HG03521 (cell line): ENCODE data around the gene TCERG1L.
"Not testable (repeated sequence)": the region's sequence is repeated elsewhere in the genome, so short reads cannot be mapped to it uniquely, and the experiment has no call there.

Experiments used
- ATAC-seq: cut with Tn5 transposase; IDR thresholded peaks from one replicate; pipeline ENCODE4 v1.9.1; 2021; ENCODE audit warnings: mild to moderate bottlenecking, moderate library complexity; ENCODE audit not compliant: unreplicated experiment

Gene TCERG1L

GRCh38 chr10:131250454-131251145 is 60.9 kb downstream of the TCERG1L start:
- ATAC-seq = no peak

DNA sequence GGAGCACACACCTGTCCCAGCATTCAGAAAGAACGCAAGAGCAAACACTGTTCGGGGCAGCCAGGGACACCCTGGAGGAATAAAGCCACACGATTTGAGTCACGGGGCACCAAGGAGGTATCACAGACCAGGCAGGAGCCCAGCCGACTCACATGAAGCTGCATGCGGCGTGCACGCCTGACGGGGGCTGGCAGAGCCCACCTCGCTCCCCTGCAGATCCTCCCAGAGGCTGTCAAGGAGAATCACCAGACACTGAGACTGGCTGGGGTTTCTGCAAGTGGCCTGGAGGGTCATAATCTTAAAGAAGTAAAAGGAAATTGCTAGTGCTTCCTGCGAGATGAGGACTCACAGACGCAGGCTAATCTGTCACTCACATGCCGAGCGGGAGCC is 61.6 kb downstream of the TCERG1L start:
- no peak for ATAC-seq

DNA sequence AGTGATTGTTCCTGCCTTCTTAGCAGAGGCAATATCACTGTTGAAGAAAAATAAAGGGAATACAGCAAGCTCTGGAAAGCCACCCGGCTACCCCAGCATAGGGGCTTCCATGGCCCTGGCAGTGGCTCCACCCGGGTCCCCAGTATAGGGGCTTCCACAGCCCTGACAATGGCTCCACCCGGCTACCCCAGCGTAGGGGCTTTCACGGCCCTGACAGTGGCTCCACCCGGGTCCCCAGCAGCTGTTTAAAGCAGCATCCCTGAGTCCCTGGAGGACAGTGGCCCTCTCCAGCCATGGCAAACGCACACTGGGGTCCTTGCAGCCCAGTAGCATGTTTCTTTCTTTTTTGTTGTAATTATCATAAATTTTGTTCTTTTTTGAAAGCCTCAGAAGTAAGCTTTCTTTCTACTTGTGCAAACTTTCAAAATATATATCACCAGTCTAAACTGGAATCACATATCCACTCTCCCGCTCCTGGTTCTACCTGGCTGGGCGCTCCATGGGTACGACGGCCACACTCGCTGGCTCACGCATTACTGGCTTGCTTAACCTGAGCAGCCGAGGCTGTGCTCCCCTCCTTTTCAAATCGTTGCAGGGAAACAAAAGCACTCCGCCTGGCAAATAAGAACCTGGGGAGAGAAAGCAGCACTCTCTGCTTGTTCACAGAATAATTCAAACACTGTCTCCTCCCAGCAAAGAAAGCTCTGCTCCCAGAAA is 62.1 kb downstream of the TCERG1L start:
- ATAC-seq = no peak

DNA sequence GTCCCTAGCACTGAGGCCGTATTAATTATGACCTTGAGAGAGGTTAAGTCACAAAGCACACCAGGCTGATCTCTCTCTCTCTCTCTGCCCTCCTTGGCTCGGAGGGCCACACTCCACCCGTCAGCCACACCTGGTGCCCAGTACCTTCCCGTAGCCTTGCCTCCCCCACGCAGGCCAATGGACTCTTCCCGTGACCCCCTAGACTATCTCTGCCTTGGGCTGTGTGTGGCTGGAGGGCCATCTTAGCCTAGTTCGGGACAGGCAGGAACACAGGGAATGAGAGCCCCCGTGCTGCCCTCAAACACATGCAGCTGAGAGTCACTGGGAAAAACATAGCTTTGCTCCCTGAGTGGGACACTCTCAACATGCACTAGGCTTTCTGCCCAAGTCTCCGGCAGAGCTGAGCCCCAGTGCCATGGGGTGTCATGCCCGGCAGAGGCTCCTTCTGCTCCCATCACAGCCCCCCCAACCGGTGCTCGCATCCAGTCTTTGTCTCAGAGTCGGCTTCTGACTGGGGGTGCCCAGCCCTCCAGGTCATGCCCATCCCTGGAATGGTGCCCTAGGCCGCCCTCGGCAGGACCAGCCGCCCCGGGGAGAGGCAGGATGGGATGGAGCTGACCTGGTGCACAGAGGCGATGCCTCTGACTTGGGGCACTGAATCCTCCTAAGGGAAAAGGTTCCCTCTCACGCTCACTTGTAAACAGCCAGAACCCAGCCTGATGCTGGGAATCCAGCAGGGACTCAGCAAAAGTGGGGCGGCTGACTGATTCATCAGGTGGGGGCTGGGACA is 63.0 kb downstream of the TCERG1L start:
- ATAC-seq = no peak

- no peak for ATAC-seq
These were observed 63.6 kb downstream of the TCERG1L start for GRCh38 chr10:131247873-131248272.

DNA sequence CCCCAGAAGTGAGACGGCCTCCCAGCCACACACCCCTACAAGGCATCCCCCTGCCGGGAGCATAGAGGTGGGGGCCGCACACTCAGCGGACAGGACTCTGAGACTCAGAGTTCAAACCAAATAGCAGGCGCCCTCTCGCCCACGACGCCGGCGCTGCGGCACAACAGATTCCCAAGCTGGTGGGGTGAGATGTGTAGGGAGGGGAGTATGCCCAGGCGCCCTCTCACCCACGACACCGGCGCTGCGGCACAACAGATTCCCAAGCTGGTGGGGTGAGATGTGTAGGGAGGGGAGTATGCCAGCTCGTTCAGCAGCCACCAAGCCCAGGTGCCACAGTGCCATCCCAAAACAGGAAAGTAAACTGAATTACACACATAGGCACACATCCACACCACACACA is 64.7 kb downstream of the TCERG1L start:
- no peak for ATAC-seq

- ATAC-seq = no peak
These were observed 65.4 kb downstream of the TCERG1L start for GRCh38 chr10:131246089-131246488.

DNA sequence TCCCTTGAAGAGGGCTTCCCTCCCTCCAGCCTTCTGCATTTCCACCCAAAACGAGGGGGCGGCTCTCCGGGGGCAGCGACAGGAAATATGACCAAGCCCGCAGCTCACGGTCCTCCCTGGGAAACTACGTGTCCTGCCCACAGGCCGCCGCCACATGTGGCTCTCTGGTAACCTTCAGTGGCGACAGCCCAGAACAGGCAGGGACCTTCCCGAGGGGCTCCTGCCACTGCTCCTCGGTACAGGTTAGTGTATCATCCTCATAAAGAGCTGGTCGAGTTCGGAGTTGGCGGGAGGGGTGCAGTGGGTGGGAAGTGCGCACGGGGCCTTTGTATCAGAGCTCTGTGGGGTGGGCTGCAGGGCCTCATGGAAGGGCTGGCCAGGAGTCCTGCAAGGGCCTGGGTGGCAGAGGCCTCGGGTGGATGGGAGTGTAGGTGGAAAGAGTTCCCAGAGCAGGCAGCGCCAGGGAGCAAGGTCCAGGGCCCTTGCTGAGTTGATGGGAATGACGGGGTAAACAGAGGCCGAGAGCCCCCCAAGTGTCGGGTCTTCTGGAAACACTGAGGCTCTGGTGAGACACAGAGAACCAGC is 66.0 kb downstream of the TCERG1L start:
- ATAC-seq = no peak

DNA sequence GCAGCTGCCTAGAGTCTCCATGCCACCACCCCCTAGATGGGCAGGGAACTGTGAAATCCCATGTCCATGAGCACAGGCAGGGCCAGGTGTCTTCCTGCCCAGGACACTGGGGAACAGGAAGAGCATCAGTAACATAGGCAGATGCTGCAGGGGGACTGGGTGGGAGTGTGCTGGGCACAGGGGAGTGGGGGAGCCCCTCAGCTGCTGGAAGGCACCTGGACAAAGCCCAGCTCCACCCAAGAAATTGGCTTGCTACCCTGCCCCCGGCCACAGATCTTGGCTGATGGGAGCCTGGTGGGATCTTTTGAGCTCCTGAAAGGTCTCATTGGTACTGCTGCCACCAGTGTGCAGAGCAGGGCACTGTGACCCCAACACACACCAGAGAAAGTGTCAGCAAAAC is 66.7 kb downstream of the TCERG1L start:
- ATAC-seq = no peak

DNA sequence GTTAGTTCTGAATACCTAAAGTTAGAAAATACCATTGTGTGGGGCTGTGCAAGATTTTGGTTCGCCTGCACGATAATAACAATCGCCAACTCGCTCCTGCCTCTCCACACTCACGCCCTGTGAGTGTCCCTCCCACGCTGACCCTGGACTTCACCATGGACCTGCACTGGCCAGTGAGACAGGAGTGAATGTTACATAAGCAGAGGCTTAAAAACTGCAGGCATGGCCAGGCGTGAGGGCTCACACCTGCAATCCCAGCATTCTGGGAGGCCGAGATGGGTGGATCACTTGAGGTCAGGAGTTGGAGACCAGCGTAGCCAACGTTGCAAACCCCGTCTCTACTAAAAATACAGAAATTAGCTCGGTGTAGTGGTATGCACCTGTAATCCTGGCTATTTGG is 68.4 kb downstream of the TCERG1L start:
- ATAC-seq = no peak

DNA sequence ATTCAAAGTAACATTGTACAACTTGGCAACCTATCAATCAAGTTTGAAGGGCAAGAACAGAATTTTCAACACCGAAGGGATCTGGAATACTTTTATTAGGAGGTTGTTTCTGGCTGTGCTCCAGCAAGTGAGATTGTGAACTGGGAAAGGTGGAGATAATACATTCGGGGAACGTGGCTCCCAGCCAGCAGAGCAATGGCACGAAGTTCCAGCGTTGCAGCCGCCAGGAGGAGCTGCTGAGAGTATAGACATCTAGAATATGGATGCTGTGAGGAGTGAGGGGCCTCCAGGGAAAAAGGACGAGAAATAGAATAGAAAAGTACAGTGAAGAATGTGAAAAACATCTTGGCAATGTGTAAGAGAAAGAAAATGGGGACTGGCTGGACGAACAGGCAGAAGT is 69.5 kb downstream of the TCERG1L start:
- no peak for ATAC-seq

- no peak for ATAC-seq
These were observed 70.8 kb downstream of the TCERG1L start for GRCh38 chr10:131240691-131241090.

DNA sequence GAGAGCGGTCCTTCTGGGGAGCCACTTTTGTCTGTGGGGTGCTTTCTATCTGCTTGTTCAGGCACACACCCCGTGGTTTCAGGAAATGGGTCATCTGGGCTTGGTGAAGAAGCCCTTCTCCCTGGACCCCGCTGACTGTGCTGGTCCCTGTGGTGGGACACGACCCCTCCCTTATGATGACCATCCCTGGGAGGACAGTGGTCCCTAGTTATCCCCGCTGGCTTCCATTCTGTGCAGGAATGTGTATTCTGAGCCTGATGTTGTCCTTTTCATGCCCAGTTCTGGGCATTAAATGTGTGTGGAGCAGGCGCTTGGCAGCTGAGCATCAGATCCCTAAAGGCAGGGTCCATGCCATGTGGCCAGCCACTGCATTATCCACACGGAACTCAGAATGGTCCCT is 71.6 kb downstream of the TCERG1L start:
- no peak for ATAC-seq

DNA sequence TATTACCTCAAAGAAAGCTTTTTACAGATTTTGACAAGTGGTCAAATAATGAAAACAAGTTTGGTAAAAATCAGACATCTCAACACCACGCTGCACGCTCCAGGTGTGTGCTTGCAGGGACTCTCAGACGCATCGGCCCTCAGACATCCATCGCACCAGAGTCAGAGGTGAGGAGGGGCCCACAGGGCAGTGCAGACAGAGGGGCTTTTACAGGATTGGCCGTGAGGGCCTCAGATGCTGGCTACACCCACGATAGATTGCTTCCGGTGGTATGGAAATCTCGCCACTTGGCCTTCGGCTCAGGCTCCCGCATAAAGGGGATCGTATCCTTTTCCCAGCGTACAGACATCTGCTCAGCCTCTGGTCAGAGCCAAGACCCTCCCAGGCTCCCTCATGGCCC is 72.1 kb downstream of the TCERG1L start:
- ATAC-seq = no peak

GRCh38 chr10:131238669-131239280 is 72.7 kb downstream of the TCERG1L start:
- ATAC-seq = no peak

GRCh38 chr10:131237991-131238651 is 73.4 kb downstream of the TCERG1L start:
- no peak for ATAC-seq

DNA sequence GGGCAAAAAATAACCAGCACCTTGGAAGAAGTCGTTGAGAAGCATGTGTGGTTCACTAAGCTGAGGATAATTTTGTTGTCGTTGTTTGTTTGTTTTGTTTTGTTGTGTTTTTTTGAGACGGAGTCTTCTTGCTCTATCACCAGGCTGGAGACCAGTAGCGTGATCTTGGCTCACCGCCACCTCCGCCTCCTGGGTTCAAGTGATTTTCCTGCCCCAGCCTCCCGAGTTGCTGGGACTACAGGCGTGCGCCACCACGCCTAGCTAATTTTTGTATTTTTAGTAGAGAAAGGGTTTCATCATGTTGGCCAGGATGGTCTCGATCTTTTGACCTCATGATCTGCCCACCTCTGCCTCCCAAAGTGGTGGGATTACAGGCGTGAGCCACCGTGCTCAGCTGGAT is 76.9 kb downstream of the TCERG1L start:
- ATAC-seq = not testable (repeated sequence)

DNA sequence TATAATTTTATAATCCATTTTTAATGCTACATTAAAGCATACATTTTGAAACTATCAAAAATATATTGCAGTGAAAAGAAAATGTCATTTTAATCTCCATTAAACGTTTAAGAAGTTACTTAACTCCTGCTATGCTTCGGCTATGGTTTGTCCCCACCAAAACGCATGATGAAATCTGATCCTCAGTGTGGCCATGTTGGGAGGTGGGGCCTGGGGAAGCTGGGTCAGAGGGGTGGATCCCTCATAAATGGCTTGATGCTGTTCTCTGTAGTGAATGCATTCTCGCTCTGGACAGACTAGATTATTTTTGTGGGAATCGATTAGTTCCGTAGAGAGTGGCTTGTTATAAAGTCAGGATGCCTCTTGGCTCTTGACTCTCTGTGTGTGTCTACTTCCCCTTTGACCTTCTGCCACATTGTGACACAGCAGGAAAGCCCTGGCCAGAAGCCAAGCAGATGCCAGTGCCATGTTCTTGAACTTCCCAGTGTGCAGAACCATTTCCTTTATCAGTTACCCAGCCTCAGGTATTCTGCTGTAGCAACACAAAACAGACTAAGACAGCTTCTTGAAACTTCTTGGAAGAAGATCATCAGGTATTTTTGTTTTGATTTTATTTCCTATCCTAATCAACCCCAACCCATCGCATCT is 77.8 kb downstream of the TCERG1L start:
- no peak for ATAC-seq

GRCh38 chr10:131231965-131232541 is 79.5 kb downstream of the TCERG1L start:
- ATAC-seq = no peak
